Ascending aorta (tissue), 2 donors: ENCODE measurements around the gene WDR82. TPM values are rescaled to one million over a fixed set of nuclear protein-coding genes. Genes with fewer than 3 reads are reported as not detected.
A peak's percentile ranks its signal among the peaks of the same experiment; 100 is the strongest.

Experiments used
- DNase-seq, 2 donors: peaks; one replicate each; pipeline ENCODE4 v3.0.0-alpha.2; 2019; ENCODE audit warnings: low spot score in 2 of 2
- H3K27ac ChIP-seq, 2 donors: fragments of 200-600 bp; sonication (generic); one replicate each; pipeline ENCODE4 v1.5.1; 2016 to 2017; ENCODE audit warnings: mild to moderate bottlenecking in 1 of 2
- H3K27me3 ChIP-seq: fragments of 200-600 bp; sonication (generic); one replicate; pipeline ENCODE4 v1.5.1; 2017
- H3K36me3 ChIP-seq, 2 donors: fragments of 200-600 bp; sonication (generic); one replicate each; pipeline ENCODE4 v1.5.1; 2016
- H3K4me1 ChIP-seq, 2 donors: fragments of 200-600 bp; sonication (generic); one replicate each; pipeline ENCODE4 v1.5.1; 2016 to 2017; ENCODE audit warnings: mild to moderate bottlenecking in 1 of 2
- H3K4me3 ChIP-seq, 2 donors: fragments of 200-600 bp; sonication (generic); one replicate each; pipeline ENCODE4 v1.5.1; 2016 to 2017; ENCODE audit warnings: mild to moderate bottlenecking in 1 of 2
- H3K9me3 ChIP-seq, 2 donors: fragments of 200-600 bp; sonication (generic); one replicate each; pipeline ENCODE4 v1.5.1; 2016
- intact Hi-C: fragments of 100-400 bp; cut with DNase I; formaldehyde crosslinking; loops from one replicate; pipeline ENCODE4 v1.15.1; 2023
- total RNA-seq: library from RNA; depleted of rRNA; stranded (reverse); fragments of >200 nt; gene quantifications from one replicate; pipeline ENCODE4 v1.1.0, GENCODE V29; 2016
- TF ChIP-seq, protein P1 (sequence below), 3 experiments: fragments of 200-600 bp in 2 of 3; fragments of 450-650 bp in 1 of 3; sonication (generic) in 2 of 3; IDR thresholded peaks; one replicate each; pipeline ENCODE4 v1.5.1; 2016 to 2019; ENCODE audit warnings: antibody characterized with exemption in 3 of 3, mild to moderate bottlenecking in 1 of 3, moderate library complexity in 1 of 3

The WDR82 gene
- total RNA-seq, 1 donor from 2014 or later, result 42.0 TPM

DNA sequence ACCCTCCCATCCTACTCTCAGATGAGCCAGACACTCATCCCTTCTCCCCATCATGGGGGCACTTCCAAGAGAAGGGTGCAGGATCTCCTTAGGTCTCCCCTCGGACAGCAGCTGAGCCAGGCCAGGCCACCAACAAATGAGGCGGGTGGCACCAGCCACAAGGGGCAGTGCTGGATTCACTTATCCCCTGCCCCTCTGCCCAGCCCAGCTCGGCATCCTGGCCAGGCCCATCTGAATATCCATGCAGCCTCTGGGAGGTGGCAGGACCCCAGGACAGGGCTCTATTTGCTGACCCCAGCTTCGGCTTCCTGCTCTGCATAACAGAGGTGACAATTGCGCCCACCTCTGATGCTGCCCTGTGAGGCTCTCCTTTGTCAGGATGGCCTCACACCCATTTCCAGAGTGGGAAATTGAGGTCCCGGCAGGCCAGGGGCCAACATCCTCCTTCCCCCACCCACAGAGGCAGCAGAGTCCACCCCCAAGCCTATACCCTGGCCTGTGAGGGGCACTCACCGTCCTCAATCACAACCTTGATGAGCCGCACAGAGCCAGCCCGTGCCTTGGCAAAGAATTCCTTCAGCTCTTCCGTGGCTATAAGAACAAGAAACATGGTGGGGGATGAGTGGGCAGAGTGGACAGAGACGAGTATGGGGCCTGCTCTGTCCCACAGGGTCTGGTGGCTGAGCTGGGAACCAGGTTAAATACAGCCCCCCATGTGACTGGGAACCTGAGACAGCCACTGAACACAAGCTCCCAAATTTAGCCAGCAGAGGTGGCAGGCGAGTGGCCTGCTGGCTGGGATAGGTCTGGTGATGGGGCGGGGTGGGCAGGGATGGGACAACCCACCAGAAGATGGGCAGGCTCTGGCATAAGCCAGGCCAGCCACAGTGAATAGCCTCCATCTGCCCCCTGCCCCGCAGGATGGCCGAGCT lies 43.7 kb downstream of the WDR82 start:
- H3K36me3 ChIP-seq, result peaks cover 22 to 37% of the 10 kb centered on the region in 2 donors
- no peaks in the 10 kb centered on the region for H3K9me3 ChIP-seq
- peak overlapping the region in 1 of 2 donors; percentile 21 for H3K27ac ChIP-seq
- peaks cover 9 to 26% of the 10 kb centered on the region in 2 donors for H3K4me1 ChIP-seq
- intact Hi-C loops, result loop anchor here (5.0 to 10.0 kb wide), 2 partner anchors 82 to 170 kb away; partner anchors contain the start of gene POC1A
- TF ChIP-seq, protein P1, sequence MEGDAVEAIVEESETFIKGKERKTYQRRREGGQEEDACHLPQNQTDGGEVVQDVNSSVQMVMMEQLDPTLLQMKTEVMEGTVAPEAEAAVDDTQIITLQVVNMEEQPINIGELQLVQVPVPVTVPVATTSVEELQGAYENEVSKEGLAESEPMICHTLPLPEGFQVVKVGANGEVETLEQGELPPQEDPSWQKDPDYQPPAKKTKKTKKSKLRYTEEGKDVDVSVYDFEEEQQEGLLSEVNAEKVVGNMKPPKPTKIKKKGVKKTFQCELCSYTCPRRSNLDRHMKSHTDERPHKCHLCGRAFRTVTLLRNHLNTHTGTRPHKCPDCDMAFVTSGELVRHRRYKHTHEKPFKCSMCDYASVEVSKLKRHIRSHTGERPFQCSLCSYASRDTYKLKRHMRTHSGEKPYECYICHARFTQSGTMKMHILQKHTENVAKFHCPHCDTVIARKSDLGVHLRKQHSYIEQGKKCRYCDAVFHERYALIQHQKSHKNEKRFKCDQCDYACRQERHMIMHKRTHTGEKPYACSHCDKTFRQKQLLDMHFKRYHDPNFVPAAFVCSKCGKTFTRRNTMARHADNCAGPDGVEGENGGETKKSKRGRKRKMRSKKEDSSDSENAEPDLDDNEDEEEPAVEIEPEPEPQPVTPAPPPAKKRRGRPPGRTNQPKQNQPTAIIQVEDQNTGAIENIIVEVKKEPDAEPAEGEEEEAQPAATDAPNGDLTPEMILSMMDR (IDR thresholded peaks at IDR 0.05), result no peak
- H3K27me3 ChIP-seq, result no peaks in the 10 kb centered on the region
- DNase-seq, result no peak
- no peak overlapping the region for H3K4me3 ChIP-seq

DNA sequence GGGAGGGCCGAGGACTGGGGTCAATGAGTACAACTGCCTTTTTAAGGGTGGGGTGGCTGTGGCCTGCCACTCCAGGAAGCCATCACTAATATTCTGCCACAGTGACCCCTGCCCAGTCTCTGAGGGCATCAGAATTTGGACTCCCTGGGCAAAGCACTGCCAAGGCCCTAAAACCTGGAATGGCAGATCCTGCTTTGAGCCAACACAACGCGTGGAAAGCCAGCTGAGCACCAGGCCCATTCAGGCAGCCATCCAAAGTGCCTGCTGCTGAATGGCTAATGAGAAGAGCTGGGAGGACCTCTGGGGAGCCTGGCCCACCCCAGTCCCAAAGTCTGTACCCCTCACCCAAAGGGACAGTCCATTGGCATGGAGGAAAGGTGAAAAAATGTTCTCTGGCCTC lies 44.5 kb downstream of the WDR82 start:
- intact Hi-C loops, result loop anchor here (10.0 kb wide), 1 partner anchor 171 kb away; no protein-coding TSS in a partner anchor
- Histone ChIP-seq H3K27ac (peak overlapping the region in 1 of 2 donors; percentile 21), H3K4me3 (no peak overlapping the region), H3K27me3 (no peaks in the 10 kb centered on the region), H3K36me3 (peaks cover 29 to 45% of the 10 kb centered on the region in 2 donors), H3K9me3 (no peaks in the 10 kb centered on the region), H3K4me1 (peaks cover 9 to 26% of the 10 kb centered on the region in 2 donors)
- TF ChIP-seq, protein P1 (IDR thresholded peaks at IDR 0.05), result no peak
- DNase-seq, result no peak

DNA sequence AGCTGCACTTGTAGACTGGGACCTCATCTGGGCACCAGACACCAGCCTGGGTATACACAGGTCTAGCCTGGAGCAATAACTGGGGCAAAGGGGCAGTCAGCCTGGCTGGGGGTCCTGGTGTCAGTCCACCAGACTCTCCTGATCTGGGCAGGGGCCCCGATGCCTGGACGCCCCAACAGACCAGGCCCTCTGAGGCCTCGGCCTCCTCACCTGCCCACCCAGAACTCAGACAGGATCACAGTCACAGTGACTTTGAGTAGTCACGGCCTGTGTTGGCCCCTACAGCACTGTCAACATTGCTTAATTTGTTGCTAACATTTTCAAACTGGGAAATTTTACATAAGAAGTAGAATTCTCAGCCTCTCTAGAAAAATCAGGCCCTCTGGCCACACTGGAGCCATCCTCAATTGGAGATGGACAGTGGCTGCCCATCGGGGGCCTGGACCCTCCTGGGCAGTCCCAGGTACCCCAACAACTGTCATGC lies 45.3 kb downstream of the WDR82 start:
- Histone ChIP-seq H3K27me3 (no peaks in the 10 kb centered on the region), H3K36me3 (peaks cover 34 to 53% of the 10 kb centered on the region in 2 donors), H3K4me1 (peaks cover 9 to 22% of the 10 kb centered on the region in 2 donors), H3K27ac (no peak overlapping the region), H3K9me3 (no peaks in the 10 kb centered on the region), H3K4me3 (no peak overlapping the region)
- TF ChIP-seq, protein P1 (IDR thresholded peaks at IDR 0.05), result no peak
- intact Hi-C loops, result loop anchor here (10.0 kb wide), 1 partner anchor 172 kb away; no protein-coding TSS in a partner anchor
- DNase-seq, result no peak

DNA sequence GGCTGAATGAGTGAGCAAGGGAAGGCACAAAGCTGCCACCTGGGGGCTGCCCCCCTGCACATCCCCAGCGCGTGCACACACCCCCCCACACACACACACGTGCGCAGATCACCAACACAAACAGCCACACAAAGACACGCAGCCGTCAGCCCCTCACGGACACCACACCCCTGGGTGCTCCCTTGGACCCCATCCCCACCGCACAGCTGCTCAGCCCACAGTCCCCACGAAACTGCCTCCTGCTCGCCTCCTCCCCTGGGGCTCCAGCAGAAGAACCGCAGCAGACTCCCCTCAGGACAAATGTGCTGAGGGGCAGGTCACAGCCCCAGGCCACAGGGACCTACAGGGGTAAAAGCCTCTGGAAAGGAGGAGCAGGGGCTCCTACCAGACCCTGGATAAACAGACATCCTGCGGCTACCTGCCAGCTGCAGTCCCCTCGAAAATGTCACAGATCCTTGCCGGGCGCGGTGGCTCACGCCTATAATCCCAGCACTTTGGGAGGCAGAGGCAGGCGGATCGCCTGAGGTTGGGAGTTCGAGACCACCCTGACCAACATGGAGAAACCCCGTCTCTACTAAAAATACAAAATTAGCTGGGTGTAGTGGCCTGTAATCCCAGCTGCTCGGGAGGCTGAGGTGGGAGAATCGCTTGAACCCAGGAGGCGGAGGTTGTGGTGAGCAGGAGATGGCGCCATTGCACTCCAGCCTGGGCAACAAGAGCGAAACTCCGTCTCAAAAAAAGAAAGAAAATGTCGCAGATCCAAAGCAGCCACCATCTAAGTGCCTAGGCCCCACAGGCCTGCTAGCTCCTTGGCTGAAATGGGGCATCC lies 46.0 kb downstream of the WDR82 start:
- peaks cover 5 to 16% of the 10 kb centered on the region in 2 donors for H3K4me1 ChIP-seq
- intact Hi-C loops, result loop anchor here (10.0 kb wide), 1 partner anchor 172 kb away; no protein-coding TSS in a partner anchor
- DNase-seq, result no peak
- H3K9me3 ChIP-seq, result no peaks in the 10 kb centered on the region
- no peak overlapping the region for H3K27ac ChIP-seq
- peaks cover 34 to 60% of the 10 kb centered on the region in 2 donors for H3K36me3 ChIP-seq
- no peaks in the 10 kb centered on the region for H3K27me3 ChIP-seq
- H3K4me3 ChIP-seq, result no peak overlapping the region
- TF ChIP-seq, protein P1 (IDR thresholded peaks at IDR 0.05), result peak in 1 of 3 experiments; percentile 8
